ENCODE results near the gene SEMA4D.
"Not testable (repeated sequence)": the region's sequence is repeated elsewhere in the genome, so short reads cannot be mapped to it uniquely, and the experiment has no call there.

Gene SEMA4D

DNA sequence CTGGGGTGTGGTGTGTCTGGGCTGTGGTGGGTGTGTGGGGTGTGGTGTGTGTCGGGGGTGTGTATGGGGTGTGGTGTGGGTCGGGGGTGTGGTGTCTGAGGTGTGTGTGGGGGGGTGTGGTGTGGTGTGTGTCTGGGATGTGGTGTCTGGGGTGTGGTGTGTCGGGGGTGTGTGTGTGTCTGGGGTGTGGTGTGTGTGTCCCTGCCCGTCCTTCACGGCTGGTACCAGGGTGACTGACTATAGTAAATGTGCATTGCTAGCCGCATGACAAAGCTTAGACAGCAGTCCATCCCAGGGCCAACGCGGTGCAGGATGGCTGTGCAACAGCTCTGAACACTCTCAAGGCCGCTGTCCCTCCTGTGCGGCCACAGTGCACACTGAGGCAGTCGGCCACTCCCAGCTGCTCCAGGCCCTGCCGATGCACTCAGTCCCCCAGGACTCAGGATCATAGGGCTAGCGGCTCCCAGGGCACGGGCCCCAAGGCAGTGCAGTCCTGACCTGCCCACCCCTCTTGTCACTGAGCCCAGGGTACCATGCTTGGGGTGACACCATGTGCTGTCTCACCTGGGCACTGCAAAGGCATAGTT, 125.6 kb downstream of the SEMA4D start:
- H3K27me3 ChIP-seq (replicated peaks): no peaks in the 10 kb centered on the region
- in situ Hi-C loops (cut with HindIII; ENCODE audit: low pct_ligation_motif_present, low sequenced_read_pairs): no loop called here
- no peaks in the 10 kb centered on the region for H3K36me3 ChIP-seq (replicated peaks)
- TF ChIP-seq, protein P1, sequence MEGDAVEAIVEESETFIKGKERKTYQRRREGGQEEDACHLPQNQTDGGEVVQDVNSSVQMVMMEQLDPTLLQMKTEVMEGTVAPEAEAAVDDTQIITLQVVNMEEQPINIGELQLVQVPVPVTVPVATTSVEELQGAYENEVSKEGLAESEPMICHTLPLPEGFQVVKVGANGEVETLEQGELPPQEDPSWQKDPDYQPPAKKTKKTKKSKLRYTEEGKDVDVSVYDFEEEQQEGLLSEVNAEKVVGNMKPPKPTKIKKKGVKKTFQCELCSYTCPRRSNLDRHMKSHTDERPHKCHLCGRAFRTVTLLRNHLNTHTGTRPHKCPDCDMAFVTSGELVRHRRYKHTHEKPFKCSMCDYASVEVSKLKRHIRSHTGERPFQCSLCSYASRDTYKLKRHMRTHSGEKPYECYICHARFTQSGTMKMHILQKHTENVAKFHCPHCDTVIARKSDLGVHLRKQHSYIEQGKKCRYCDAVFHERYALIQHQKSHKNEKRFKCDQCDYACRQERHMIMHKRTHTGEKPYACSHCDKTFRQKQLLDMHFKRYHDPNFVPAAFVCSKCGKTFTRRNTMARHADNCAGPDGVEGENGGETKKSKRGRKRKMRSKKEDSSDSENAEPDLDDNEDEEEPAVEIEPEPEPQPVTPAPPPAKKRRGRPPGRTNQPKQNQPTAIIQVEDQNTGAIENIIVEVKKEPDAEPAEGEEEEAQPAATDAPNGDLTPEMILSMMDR (IDR thresholded peaks at IDR 0.05; ENCODE audit: low read depth, low read length, missing control alignments): no peak
- DNase-seq: no peak
- H3K27ac ChIP-seq: no peak overlapping the region
- H3K4me3 ChIP-seq (ENCODE audit: low read depth, low read length): no peak overlapping the region

DNA sequence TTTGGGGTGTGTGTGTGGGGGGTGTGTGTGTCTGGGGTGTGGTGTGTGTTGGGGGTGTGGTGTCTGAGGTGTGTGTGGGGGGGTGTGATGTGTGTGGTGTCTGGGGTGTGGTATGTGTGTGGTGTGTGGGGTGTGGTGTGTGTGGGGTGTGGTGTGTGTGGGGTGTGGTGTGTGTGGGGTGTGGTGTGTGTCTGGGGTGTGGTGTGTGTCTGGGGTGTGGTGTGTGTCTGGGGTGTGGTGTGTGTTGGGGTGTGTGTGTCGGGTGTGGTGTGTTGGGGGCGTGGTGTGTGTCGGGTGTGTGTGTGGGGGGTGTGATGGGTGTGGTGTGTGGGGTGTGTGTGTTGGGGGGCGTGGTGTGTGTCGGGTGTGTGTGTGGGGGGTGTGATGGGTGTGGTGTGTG, 126.1 kb downstream of the SEMA4D start:
- H3K4me3 ChIP-seq (ENCODE audit: low read depth, low read length); in situ Hi-C loops (cut with HindIII; ENCODE audit: low pct_ligation_motif_present, low sequenced_read_pairs); DNase-seq; H3K27me3 ChIP-seq (replicated peaks); H3K36me3 ChIP-seq (replicated peaks); H3K27ac ChIP-seq: not testable (repeated sequence)

DNA sequence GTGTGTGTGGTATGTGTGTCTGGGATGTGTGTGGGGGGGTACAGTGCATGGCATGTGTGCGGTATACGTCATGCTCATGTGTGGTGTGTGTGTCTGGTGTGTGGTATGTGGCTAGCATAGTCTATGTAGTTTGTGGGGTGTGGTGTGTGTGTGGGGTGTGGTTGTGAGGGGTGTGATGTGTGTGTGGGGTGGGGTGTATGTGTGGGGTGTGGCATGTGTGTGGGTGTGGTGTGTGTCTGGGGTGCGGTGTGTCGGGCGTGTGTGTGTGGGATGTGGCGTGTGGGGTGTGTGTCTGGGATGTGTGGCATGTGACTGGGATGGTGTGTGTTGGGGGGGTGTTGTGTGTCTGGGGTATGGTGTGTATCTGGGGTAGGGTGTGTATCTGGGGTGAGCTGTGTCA, 127.3 kb downstream of the SEMA4D start:
- no peaks in the 10 kb centered on the region for H3K36me3 ChIP-seq (replicated peaks)
- no peak overlapping the region for H3K4me3 ChIP-seq (ENCODE audit: low read depth, low read length)
- TF ChIP-seq, protein P1 (IDR thresholded peaks at IDR 0.05; ENCODE audit: low read depth, low read length, missing control alignments): no peak
- in situ Hi-C loops (cut with HindIII; ENCODE audit: low pct_ligation_motif_present, low sequenced_read_pairs): no loop called here
- DNase-seq: no peak
- no peaks in the 10 kb centered on the region for H3K27me3 ChIP-seq (replicated peaks)
- H3K27ac ChIP-seq: no peak overlapping the region

DNA sequence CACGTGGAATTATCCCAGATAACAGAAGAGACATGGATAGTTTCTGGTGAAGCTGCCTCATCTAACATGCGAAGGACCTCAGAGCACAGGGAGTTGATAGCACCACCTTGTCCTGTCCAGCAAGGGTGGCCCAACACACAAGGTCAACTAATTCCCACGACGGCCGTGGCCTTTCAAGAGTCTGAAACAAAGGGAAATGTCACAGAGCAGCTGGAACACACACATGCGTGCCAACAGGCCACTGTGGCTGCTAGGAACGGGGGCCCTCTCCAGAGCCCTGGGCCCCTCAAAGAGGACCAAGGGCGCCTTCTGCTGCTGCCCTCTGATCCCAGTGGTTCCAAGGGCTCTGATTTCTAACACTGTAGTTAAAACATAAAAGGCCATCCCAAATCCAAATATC, 128.9 kb downstream of the SEMA4D start:
- H3K36me3 ChIP-seq (replicated peaks): no peaks in the 10 kb centered on the region
- TF ChIP-seq, protein P1 (IDR thresholded peaks at IDR 0.05; ENCODE audit: low read depth, low read length, missing control alignments): no peak
- in situ Hi-C loops (cut with HindIII; ENCODE audit: low pct_ligation_motif_present, low sequenced_read_pairs): no loop called here

DNA sequence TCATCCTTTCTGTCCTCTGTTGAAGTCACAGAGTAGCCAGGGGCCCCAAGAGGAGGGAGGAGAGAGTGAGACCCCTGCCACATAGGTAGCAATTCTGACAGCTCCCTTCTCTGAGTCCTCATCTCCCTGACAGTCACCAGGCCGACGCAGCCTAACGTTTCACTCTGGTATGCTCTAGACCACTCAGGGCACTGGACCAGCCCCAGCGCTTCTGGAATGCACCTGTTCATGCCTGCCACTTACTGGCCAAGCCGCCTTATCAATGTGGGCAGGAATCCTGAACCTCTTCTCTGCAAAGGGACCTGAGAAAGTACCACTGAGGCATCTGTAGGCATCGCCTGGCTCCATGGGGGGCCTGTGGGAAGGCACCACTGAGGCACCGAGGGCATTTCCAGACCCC, 129.4 kb downstream of the SEMA4D start:
- Histone ChIP-seq H3K4me3 (ENCODE audit: low read depth, low read length) (no peak overlapping the region), H3K27me3 (replicated peaks) (no peaks in the 10 kb centered on the region), H3K27ac (no peak overlapping the region), H3K36me3 (replicated peaks) (no peaks in the 10 kb centered on the region)
- in situ Hi-C loops (cut with HindIII; ENCODE audit: low pct_ligation_motif_present, low sequenced_read_pairs): no loop called here
- DNase-seq: no peak
- TF ChIP-seq, protein P1 (IDR thresholded peaks at IDR 0.05; ENCODE audit: low read depth, low read length, missing control alignments): no peak

More for the DNA sequence above, 128.9 kb downstream of the SEMA4D start:
- no peaks in the 10 kb centered on the region for H3K27me3 ChIP-seq (replicated peaks)
- no peak overlapping the region for H3K27ac ChIP-seq
- no peak overlapping the region for H3K4me3 ChIP-seq (ENCODE audit: low read depth, low read length)
- DNase-seq: no peak

DNA sequence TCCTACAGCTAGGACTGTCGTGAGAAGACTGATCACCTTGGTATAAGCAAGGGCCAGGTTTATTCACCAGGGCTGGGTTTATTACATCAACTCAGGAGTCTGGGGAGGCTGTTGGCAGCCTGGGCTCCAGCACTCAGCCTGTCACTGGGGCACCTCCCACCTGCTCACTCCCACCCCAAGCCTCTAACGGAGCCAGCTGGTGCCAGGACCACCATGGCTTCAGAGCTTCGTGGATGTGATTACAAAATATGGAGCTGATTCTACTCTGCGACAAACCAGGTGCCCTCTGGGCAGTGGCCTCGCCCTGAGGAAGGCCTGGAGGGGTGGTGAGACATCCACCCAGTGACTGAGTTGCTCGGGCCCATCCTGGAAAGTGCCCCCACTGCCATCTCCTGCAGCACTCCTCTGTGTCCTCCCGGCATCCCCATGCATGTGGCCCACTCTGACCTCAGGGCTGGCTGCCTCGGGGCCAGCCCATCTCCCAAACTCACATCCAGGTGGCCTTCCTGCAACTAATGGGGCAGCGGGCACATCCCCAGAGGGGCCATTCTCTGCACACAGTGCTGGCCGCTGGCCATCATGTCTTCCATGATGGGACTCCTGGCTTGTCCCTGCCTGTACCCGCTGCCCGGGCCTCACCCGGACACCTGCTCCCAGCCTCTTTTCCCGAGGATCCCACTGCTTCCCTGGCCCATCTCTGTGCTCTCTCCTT, 130.0 kb downstream of the SEMA4D start:
- TF ChIP-seq, protein P1 (IDR thresholded peaks at IDR 0.05; ENCODE audit: low read depth, low read length, missing control alignments): no peak
- Histone ChIP-seq H3K27me3 (replicated peaks) (no peaks in the 10 kb centered on the region), H3K27ac (no peak overlapping the region), H3K4me3 (ENCODE audit: low read depth, low read length) (no peak overlapping the region), H3K36me3 (replicated peaks) (no peaks in the 10 kb centered on the region)
- no peak for DNase-seq
- in situ Hi-C loops (cut with HindIII; ENCODE audit: low pct_ligation_motif_present, low sequenced_read_pairs): no loop called here

All from brain microvascular endothelial cell (primary cell).